Upper lobe of left lung (tissue), 4 donors: ENCODE data around the gene OR6K3.

Experiments
- EP300 ChIP-seq, 4 donors: sonication (generic); formaldehyde crosslinking; IDR thresholded peaks; one replicate each; pipeline ENCODE4 v1.5.1; 2017; ENCODE audit warnings: antibody characterized with exemption in 4 of 4, control low read depth in 2 of 4
- POLR2A ChIP-seq, 4 donors: fragments of 450-650 bp; IDR thresholded peaks; one replicate each; pipeline ENCODE4 v1.5.1; 2016 to 2017; ENCODE audit warnings: antibody characterized with exemption in 4 of 4, mild to moderate bottlenecking in 2 of 4
- POLR2AphosphoS5 ChIP-seq, 2 donors: sonication (generic); formaldehyde crosslinking; IDR thresholded peaks; one replicate each; pipeline ENCODE4 v1.5.1; 2017; ENCODE audit warnings: antibody characterized with exemption in 2 of 2
- TF ChIP-seq, protein P1 (sequence below), 6 experiments: fragments of 450-650 bp in 4 of 6; fragments of 200-600 bp in 2 of 6; sonication (generic) in 2 of 6; IDR thresholded peaks; one replicate each; pipeline ENCODE4 v1.5.1; 2016 to 2019; ENCODE audit warnings: antibody characterized with exemption in 6 of 6

DNA sequence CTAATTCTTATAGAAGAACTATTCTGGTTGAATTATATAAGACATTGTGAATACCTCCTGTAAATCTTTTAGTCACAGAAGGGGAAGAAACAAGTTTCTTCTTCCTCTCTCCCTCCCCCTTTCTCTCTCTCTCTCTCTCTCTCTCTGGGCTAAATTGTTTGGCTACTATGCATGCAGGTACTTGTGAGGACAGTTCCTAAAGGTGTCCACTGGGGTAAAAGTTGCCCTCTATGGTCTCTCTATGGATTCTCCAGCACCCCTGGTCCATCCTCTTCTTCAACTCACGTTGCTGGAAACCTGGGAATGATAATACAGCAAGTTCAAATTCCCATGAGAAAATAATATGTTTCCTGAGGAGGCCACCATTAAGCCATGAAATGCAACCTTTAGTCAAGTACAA, 5.8 kb downstream of the OR6K3 start:
- TF ChIP-seq, protein P1, sequence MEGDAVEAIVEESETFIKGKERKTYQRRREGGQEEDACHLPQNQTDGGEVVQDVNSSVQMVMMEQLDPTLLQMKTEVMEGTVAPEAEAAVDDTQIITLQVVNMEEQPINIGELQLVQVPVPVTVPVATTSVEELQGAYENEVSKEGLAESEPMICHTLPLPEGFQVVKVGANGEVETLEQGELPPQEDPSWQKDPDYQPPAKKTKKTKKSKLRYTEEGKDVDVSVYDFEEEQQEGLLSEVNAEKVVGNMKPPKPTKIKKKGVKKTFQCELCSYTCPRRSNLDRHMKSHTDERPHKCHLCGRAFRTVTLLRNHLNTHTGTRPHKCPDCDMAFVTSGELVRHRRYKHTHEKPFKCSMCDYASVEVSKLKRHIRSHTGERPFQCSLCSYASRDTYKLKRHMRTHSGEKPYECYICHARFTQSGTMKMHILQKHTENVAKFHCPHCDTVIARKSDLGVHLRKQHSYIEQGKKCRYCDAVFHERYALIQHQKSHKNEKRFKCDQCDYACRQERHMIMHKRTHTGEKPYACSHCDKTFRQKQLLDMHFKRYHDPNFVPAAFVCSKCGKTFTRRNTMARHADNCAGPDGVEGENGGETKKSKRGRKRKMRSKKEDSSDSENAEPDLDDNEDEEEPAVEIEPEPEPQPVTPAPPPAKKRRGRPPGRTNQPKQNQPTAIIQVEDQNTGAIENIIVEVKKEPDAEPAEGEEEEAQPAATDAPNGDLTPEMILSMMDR (IDR thresholded peaks at IDR 0.05), result no peak
- no peak for TF ChIP-seq POLR2AphosphoS5 (IDR thresholded peaks at IDR 0.05)
- TF ChIP-seq POLR2A (IDR thresholded peaks at IDR 0.05), result no peak
- no peak for TF ChIP-seq EP300 (IDR thresholded peaks at IDR 0.05)
